GM19467 (cell line): ENCODE measurements around the gene DTYMK.
"Not testable (repeated sequence)": the region's sequence is repeated elsewhere in the genome, so short reads cannot be mapped to it uniquely, and the experiment has no call there.

Experiments
- ATAC-seq: cut with Tn5 transposase; IDR thresholded peaks from one replicate; pipeline ENCODE4 v1.9.1; 2021; ENCODE audit warnings: mild to moderate bottlenecking, moderate library complexity; ENCODE audit not compliant: unreplicated experiment

DTYMK gene

DNA sequence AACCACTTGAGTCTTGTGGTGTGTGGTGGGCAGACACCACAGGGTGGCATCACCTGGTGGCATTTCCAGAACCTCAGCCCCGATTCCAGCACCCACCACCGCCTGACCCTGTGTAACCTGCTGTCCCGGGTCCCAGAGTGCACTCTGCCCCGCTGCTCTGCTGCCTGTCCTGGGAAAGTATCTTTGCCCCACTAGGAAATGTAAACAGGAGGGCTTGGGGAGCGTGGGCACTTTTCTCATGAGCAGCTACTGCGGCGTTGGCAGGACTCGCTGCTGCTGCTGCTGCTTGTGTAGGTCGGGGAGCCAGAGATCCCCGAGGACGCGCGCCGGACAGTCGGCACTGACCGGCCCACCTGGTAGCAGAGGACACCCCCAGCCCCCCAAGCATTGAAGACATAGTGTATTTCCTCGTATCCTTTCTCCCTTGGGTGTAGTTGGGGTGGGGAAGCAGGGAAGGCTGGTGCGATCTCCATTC is 13.4 kb downstream of the DTYMK start:
- no peak for ATAC-seq

DNA sequence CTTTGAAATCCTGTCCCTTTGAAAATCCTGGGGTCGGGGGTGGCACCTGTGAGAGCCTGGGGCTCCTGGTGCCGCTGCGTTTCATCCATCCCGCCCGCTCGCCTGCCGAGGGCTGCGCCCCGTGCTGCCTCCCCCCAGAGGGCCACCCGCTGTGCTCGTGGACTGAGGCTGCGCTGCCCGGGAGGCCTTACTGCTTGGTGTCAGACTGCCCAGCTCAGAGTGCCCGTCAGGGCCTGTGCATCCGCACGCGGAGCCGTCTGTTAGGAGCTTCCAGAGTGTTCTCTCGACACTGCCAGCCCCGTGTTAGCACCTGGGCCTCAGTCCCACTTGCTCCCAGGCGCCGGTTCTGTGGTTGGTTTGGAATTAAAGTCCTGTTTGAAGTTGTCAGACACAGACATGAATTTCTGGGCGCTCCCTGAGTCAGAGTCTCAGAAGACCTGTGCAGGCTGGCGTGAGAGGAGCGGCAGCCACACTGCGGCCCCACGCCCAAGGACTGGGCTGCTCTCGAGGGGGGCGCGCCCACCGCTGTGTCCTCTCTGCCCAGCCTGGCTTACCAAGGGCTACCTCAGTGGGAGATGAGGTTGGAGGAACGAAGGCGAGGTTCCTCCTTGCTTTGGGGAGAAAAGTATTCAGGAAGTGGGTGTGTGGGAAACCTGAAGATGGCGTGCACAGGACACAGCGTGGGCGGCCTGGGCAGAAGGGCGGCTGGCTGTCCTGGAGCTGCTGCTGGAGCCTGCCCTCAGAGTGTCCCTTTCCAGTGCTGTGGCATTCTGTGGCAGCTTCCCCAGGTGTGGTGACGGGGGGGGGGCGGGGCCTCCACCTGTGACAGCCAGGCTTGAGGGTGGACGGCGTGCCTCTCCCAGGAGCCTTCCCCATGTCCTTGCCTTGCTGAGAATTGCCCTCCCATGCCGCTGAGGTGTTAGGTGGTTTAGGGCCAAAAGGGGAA is 14.1 kb downstream of the DTYMK start:
- ATAC-seq, result no peak

DNA sequence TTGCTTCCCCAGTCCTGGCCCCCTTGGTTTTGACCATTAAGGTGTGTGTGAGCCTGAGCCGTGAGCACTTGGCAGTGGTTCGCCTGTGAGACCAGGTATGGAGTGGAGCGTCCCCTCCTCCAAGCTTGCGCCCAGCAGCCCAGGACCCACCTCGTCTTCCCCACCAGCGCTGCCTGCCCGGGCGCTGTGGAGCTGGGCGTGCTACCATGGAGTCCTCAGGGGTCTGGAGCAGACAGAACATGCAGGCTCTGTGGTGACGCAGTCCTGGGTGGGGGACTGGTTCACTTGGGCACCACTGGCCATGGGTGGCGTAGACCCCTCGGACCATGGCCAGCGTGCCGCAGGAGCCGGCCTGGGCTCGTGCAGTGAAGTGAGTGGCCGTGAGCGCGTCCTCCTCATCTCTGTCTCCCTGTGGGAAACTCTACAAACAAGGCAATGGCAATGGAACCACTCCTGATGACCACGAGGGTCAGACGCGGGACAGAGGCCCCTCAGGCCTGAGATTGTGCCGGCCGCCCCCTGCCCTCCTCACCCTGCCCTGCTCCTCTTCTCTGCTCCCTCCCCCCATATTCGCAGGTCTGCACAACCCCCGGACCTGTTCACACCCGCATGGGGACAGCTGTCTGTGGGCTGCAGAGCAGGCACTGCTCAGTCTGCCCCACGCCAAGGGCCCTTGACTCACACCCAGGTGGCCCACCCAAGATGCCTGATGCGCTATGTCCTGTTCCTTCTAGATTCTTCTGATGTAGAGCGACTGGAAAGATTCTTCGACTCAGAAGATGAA is 15.0 kb downstream of the DTYMK start:
- no peak for ATAC-seq

DNA sequence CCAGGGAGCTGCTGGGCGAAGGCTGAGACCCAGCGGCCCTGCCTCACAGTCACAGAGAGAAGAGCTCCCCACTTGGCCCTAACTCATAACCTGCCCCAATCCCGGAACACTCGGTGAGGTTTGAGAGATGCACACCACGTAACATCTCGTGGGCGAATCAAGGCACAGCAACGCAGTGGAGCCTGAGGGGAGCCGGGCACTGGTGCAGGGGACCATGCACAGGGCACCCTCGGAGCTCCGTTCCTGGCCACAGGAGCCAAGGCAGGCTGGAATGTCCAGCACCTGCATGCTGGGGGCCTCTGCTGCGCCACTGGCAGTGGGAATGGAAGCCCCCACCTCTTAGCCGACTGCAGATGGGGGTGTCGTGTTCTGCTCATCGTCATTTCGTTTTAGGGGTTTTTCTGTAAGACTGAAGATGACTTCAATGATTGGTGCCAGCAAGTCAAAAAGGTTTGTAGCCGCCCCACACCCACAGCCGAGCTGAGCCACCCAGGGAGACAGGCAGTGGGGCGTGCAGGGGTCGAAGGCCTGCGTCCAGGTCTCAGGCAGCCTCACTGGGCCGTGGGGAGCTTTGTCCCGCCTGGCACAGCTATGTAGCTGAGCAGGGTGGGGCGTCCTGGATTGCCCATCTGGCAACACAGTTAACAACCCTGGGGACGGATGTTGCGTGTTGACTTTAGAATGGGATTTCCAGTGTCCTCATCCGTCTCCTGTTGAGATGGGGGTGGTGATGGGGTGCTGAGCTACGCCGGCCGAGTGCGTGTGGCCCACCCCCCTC is 16.1 kb downstream of the DTYMK start:
- ATAC-seq, result no peak

DNA sequence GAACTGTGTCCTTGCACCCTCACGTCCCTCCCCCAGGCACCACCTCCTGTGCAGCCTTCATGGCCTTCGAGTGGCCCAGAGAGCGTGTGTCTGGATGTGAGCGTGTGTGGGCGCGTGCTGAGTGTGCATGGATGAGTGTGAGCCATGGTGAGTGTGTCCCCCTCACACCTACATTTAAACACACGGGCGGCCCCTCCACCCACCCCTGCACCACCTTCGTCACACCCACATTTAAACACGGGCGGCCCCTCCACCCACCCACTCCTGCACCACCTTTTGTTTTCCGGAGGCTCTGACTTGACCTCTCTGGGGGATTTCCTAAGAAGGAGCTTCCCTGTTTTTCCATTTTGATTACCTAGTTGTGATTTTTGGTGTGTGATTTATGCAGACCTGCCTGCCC is 17.8 kb downstream of the DTYMK start:
- ATAC-seq, result no peak

DNA sequence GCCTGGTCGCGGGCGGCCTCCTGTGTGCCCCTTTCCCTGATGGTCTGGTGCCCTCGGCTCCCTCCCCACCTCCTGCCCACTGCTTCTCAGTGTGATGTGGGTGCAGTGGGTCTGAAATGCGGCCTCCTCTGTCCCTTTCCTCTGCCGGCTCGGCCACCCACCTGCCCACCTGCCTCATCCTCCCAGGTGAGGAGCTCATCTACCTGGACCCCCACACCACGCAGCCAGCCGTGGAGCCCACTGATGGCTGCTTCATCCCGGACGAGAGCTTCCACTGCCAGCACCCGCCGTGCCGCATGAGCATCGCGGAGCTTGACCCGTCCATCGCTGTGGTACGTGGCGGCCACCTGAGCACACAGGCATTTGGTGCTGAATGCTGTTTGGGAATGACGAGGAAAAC is 18.3 kb downstream of the DTYMK start:
- no peak for ATAC-seq

DNA sequence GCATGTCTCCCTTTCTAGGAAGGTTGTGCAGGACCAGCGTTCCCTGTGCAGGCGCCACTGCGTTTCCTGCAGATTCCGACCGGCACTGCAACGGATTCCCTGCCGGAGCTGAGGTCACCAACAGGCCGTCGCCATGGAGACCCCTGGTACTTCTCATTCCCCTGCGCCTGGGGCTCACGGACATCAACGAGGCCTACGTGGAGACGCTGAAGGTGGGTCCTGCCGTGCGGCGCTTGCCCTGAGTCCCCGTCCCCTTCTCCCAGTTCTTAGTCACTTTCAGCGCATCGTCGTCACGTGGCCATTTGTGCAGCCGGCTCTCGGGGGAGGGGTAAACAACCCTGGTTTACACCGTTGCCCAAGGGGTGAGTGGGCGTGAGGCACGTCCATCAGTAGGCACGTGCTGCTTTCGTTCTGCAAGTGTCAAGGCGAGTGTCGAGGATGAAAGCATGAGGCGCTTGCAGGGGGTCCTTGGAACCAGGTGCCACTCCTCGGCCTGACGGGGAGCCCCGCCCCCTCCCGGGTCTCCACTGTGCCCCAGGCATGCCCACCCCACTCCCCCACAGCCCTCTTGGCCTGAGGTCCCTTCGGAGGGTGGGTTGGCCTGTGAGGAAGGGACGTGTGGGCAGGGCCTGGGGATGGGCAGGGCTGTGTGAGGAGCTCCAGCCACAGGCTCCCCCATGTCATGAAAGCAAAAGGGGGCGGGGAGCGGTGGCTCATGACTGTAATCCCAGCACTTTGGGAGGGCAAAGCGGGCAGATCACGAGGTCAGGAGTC is 19.8 kb downstream of the DTYMK start:
- no peak for ATAC-seq

DNA sequence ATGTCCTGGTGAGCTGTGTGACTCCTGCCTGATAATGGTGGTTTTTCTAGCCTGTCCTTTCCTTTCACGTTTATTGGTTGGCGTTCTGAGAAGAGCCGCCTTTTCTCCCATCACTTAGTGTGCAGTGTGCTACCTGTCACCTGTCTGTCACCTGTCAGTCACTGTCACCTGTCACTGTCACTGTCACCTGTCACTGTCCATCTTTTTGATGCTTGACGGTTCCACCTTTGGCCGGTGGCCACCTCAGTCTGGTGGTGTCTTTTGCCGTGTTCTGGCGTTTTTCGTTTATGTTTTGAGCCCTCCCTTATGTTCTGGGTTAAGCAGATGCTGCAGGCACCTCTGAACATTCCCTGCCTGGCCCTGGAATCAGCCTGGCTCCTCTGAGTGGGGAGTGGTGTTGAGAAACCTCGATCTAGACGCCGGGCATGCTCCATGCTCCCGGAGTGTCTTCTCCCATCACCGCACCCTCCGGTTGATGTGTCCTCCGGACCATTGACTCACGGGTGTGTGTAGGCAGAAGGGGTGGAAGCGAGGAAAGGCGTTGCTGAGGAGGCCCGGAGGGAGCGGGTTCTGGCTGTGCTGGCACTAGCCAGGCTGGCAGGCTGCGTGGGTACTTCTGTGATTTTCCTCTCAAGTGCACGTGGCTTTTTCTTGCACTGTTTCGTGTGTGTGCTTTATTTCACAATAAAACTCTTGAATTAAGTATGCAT is 20.7 kb downstream of the DTYMK start:
- no peak for ATAC-seq

DNA sequence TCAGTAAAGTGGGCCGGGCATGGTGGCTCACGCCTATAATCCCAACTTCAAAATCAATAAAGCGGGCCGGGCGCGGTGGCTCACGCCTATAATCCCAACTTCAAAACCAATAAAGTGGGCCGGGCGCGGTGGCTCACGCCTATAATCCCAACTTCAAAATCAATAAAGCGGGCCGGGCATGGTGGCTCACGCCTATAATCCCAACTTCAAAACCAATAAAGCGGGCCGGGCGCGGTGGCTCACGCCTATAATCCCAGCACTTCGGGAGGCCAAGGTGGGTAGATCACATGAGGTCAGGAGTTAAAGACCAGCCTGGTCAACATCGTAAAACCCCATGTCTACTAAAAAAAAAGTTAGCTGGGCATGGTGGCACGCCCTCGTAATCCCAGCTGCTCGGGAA is 23.9 kb downstream of the DTYMK start:
- not testable (repeated sequence) for ATAC-seq

DNA sequence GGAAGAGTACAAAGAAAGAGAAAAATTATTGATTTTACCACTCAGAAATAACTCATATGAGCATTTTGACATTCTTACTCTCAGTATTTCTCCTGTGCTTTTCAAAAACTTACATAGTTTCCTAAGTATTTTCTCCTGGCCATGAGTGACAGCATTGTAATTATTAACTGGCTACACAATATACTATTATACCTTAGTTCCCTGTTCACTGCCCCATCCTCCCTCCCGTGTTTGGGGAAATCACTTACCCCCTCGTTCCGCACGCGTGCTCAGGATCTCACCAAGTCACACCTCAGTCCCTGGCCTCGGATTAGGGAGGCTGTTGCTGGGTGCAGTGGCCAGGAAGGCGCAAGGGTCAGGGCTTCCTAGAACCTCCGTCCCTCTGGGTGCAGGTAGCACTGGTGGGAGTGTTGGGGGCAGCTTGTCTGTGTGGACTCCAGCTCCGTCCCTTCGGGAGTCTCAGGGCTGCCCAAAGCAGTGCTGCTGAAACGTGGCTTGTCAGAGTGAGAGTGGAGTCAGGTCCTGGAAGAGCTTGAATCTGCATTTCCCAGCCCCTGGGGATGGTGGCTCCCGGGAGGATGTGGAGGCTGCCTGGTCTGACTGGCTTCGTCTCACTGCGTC is 25.9 kb downstream of the DTYMK start:
- no peak for ATAC-seq

DNA sequence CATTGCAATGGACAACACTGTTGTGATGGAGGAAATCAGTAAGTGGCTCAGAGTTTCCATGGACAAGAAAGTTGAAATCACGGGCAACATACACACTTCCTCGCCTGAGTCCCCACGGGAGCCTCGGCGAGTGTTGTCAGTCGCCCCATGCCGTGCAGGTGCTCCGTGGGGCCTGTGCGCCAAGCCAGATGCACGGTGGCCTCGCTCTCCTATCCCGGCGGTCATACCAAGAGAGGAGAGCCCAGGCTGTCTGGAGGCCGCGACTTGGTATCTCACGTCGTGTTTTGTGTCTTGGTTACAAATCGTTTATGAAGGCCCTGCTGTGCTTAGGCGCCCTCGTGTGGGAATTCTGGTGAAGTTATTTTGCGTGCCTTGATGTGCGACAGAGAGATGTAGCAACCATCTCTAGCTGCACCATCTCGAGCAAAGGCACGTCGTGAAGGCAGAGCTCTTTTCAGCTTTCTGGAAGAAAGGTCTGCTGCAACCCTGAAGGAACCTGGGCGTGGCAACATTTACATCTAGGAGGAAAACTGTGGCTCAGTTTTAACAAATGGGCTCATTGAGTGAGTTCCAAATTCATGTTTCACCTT is 27.4 kb downstream of the DTYMK start:
- no peak for ATAC-seq

DNA sequence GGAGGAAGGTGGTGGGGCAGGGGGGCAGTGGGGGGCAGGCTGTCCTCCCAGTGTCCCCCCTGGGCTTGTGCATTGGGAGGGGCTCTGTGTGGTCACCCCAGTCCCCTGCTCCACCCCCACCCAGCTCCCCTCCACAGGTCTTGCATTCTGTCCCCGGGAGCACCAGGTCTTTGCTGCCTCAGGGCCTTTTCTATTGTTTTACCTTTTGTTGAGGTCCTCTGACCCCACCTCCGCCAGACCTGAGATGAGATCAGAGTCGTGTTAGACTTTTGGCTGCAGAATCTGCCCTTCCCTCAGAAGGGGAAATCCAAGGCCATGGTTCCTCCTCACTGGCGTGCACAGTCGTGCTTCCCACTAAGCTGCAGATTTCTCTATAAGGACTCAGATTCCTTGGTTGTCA is 28.3 kb downstream of the DTYMK start:
- no peak for ATAC-seq

DNA sequence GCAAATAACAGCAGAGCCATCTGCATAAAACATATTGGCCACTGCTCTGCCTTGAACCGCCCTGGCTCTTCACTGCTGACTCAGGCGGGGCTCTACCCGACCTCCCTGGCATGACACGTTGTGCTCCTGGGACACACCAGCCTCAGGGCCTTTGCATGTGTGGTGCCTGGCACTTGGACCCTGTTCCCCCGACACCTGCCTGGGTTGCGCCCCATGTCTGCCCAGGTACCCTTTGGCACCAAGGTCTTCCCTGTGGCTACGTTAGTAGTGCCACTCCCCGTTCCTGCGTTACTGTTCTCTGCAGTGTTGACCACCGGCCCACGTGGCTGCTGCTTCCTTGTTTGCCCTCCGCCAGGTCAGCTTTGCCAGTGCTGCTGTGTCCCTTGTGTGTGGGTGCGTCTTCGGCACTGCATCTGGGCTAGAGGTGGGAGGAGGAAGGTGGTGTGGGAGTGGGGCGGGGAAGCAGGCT is 28.8 kb downstream of the DTYMK start:
- no peak for ATAC-seq

DNA sequence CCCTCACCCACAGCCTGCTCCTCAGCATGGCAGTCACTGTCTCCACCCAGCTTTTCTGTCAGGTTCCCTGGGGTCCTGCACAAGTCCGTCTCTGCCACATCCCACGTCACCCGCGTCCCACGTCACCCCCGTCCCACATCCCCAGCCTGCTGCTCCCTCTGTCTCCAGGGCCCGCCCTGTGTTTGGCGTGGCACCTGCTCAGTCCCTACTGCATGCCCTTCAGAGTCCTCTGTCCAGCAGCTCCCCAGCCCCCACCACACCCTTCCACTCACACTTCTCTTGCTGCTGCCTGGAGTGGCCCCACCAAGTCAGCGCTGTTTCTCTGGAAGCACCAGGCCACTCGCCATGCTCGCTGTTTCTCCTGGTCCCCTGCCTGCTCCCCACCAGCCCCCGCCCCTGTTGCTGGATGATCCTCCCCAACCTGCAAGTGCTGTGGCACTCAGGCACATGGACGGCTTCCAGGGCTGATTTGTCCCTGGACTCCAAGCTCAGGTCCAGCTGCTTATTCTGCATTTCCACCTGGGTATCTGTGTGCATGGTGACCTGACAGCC is 30.3 kb downstream of the DTYMK start:
- ATAC-seq, result no peak

DNA sequence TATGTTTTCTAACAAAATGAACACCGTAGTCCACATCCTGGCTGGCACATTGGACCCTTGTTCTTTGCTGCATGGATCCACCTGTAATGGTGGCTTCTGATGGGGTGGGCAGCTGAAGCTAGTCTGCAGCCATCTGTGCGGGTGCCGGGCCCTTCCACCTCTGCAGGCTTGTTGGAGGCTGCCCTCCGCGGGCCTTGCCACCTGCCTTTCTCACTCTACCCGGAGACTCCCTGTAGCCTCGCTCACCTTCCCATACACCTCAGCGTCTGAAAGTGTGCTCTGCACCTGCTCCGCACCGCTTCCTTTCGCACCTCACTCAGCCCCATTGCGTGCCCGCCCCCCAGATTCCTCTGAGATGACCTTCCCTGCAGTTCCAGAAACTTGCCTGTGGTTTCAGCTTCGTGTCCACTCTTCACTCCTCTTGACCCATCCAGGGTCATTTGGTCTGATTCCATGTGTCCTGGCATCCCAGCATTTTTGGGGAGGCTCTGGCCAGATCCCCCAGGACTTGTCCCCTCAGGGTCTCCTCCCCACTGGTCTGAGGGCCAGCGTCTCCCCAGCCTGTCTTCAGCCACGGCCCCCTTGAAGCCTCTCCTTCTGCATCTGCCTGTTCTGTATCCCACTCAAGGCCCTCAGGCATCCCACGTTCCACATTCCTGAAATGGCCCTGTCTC is 31.0 kb downstream of the DTYMK start:
- ATAC-seq, result no peak

DNA sequence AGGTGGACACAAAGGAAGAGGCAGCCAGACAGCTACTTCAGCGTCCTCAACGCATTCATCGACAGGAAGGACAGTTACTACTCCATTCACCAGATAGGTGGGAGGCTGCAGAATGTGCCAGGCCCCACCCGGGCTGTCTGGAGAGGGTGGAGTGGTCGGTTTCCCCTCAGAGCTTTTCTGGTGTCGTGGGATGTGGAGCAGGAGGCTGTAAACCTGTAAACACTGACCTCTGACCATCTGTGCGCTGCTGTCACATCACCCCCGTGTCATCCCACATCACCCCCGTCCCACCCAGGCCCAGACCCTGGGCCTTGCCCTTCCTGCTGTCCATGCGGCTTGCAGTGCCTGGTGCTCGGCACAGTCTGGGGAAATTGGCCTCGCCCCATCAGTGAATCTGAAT is 32.1 kb downstream of the DTYMK start:
- ATAC-seq, result no peak

DNA sequence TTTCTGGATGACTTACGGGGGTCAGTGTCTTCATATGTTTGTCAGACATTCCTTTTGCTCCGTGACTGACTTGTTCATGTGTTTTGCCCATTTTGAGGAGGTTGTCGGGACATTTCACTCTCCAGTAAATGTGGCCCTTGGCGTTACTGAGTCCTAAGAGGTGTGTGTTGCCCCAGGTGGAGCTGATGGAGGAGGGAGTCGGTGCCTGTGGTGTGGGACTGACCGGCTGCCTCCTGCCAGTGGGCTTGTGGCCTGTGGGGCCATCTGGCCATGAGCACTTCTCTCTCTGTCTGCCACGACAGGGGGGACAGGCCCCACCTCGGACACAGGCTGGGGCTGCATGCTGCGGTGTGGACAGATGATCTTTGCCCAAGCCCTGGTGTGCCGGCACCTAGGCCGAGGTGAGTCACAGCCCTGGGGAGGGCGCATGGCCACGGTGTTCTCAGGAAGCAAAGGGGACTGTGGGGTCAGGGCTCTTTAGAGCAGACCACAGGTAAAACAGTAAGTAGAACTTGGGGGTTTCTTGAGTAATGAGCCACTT is 33.3 kb downstream of the DTYMK start:
- no peak for ATAC-seq

DNA sequence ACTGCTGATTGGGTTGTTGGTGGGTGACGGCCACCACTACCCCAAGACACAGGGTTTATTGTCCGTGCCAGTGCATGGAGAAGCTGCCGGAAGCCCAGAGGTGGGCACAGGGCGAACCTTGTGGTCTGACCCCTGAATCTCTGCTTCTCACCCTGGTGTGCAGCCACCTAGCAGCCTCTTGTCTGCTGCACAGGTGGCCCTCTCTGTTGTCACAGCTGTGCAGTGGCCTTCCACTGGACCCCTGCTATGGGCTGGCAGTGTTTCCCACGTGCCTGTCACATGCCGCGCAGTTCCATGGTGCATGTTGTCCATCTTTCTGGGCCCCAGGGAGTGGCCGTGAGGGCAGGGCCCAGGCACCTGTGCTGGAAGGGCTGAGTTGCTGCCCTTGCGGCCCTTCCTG is 33.9 kb downstream of the DTYMK start:
- no peak for ATAC-seq
